ENCODE measurements around the gene CYP21A2.
"Not testable (repeated sequence)": the region's sequence is repeated elsewhere in the genome, so short reads cannot be mapped to it uniquely, and the experiment has no call there.

CYP21A2 gene

GRCh38 chr6:32053314-32053713 is 15.1 kb downstream of the CYP21A2 start:
- H3K4me1 ChIP-seq (ENCODE audit: control insufficient read depth in 2 of 2, insufficient read depth in 1 of 2, low read depth in 1 of 2, low read length in 2 of 2); H2BK120ac ChIP-seq (ENCODE audit: low read depth, low read length); H3K36me3 ChIP-seq (replicated peaks in 1 of 2; ENCODE audit: control insufficient read depth in 2 of 2, insufficient read depth in 2 of 2, low read length in 2 of 2); H2BK15ac ChIP-seq (ENCODE audit: low read length); H3K14ac ChIP-seq (ENCODE audit: low read length); H3K18ac ChIP-seq (ENCODE audit: low read length); H2BK5ac ChIP-seq (ENCODE audit: low read length); H3K4me2 ChIP-seq (ENCODE audit: insufficient read depth, low read length, poor library complexity, severe bottlenecking); H4K8ac ChIP-seq (ENCODE audit: low read depth, low read length); H3K9me3 ChIP-seq (replicated peaks in 1 of 2; ENCODE audit: control insufficient read depth in 2 of 2, insufficient read depth in 1 of 2, low read depth in 1 of 2, low read length in 2 of 2); H2BK12ac ChIP-seq (ENCODE audit: low read length); H3K4me3 ChIP-seq (ENCODE audit: low read length in 2 of 2); H3K9ac ChIP-seq (ENCODE audit: low read depth, low read length, poor library complexity); H3K4ac ChIP-seq (ENCODE audit: low read length); H4K91ac ChIP-seq (ENCODE audit: low read depth, low read length, poor library complexity); H3K23ac ChIP-seq (ENCODE audit: low read depth, low read length, poor library complexity); H2AFZ ChIP-seq (ENCODE audit: low read length); DNase-seq (ENCODE audit: low spot score); H3K79me1 ChIP-seq (ENCODE audit: low read depth, low read length); H3K27ac ChIP-seq (replicated peaks; ENCODE audit: low read length); H2AK5ac ChIP-seq (ENCODE audit: low read depth, low read length): not testable (repeated sequence)
- no CpG with 5 or more reads among the region's 13 CpGs for WGBS, 2 donors (ENCODE audit: extremely low coverage in 2 of 2, insufficient read length in 2 of 2, insufficient replicate concordance in 1 of 2)
- H3K27me3 ChIP-seq (ENCODE audit: control insufficient read depth in 3 of 3, insufficient read depth in 3 of 3, low read depth in 1 of 3, low read length in 3 of 3) = peaks cover 0 to 37% (median 0%) of the 10 kb centered on the region in 3 experiments

DNA sequence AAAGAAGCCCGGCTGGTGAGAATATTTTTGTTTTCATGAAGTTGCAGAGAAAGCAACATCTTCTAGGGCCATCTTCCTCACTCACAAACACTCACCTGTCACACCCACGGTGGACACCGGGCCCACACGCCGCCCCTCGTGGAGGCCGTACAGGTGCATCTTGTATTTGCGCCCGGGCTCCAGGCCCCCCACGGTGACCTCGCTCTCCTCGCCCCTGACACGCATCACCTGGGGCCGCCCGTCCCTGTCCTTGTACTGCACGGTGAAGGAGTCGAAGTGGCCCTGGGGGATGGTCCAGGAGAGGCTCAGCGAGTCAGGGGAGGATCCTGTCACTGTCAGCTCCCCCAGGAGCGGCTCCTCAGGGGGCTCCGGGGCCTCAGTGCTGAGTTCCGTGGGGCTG is 17.5 kb downstream of the CYP21A2 start:
- WGBS, 2 donors (ENCODE audit: extremely low coverage in 2 of 2, insufficient read length in 2 of 2, insufficient replicate concordance in 1 of 2) = no CpG with 5 or more reads among the region's 21 CpGs
- not testable (repeated sequence) for H2BK120ac ChIP-seq (ENCODE audit: low read depth, low read length); H2BK15ac ChIP-seq (ENCODE audit: low read length); H3K4ac ChIP-seq (ENCODE audit: low read length); H3K18ac ChIP-seq (ENCODE audit: low read length); H2BK5ac ChIP-seq (ENCODE audit: low read length); H3K14ac ChIP-seq (ENCODE audit: low read length); H3K9ac ChIP-seq (ENCODE audit: low read depth, low read length, poor library complexity); H3K23ac ChIP-seq (ENCODE audit: low read depth, low read length, poor library complexity); H3K79me1 ChIP-seq (ENCODE audit: low read depth, low read length); H2BK12ac ChIP-seq (ENCODE audit: low read length); H2AK5ac ChIP-seq (ENCODE audit: low read depth, low read length); H3K27ac ChIP-seq (replicated peaks; ENCODE audit: low read length); H3K4me3 ChIP-seq (ENCODE audit: low read length in 2 of 2); H3K9me3 ChIP-seq (replicated peaks in 1 of 2; ENCODE audit: control insufficient read depth in 2 of 2, insufficient read depth in 1 of 2, low read depth in 1 of 2, low read length in 2 of 2); H3K4me1 ChIP-seq (ENCODE audit: control insufficient read depth in 2 of 2, insufficient read depth in 1 of 2, low read depth in 1 of 2, low read length in 2 of 2); H2AFZ ChIP-seq (ENCODE audit: low read length); DNase-seq (ENCODE audit: low spot score); H3K36me3 ChIP-seq (replicated peaks in 1 of 2; ENCODE audit: control insufficient read depth in 2 of 2, insufficient read depth in 2 of 2, low read length in 2 of 2); H3K4me2 ChIP-seq (ENCODE audit: insufficient read depth, low read length, poor library complexity, severe bottlenecking); H4K91ac ChIP-seq (ENCODE audit: low read depth, low read length, poor library complexity); H4K8ac ChIP-seq (ENCODE audit: low read depth, low read length)
- H3K27me3 ChIP-seq (ENCODE audit: control insufficient read depth in 3 of 3, insufficient read depth in 3 of 3, low read depth in 1 of 3, low read length in 3 of 3) = peaks cover 0 to 36% (median 0%) of the 10 kb centered on the region in 3 experiments

DNA sequence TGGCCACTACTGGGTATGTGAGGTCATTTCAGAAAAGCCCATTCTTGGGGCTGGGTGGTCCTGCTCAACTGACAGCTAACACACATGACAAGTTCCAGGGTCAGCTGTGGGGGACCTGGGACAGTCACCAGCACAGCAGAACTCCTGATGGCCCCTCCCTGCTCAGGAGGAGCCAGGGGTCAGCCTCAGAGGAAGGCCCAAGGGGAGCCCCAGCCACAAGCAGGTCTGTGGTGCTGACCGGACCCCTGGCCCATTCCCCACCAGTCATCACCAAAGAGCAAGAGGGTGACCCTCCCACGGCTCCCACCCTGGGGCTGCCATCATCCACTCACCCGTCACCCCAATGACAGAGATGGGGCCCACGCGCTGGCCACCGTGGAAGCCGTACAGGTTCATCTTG is 18.0 kb downstream of the CYP21A2 start:
- Histone ChIP-seq H3K4me2 (ENCODE audit: insufficient read depth, low read length, poor library complexity, severe bottlenecking) (no peak overlapping the region), H3K27me3 (ENCODE audit: control insufficient read depth in 3 of 3, insufficient read depth in 3 of 3, low read depth in 1 of 3, low read length in 3 of 3) (peaks cover 0 to 31% (median 0%) of the 10 kb centered on the region in 3 experiments), H3K4ac (ENCODE audit: low read length) (no peak overlapping the region), H2BK12ac (ENCODE audit: low read length) (no peak overlapping the region), H2AK5ac (ENCODE audit: low read depth, low read length) (no peak overlapping the region), H3K4me3 (ENCODE audit: low read length in 2 of 2) (no peak overlapping the region), H3K36me3 (replicated peaks in 1 of 2; ENCODE audit: control insufficient read depth in 2 of 2, insufficient read depth in 2 of 2, low read length in 2 of 2) (no peaks in the 10 kb centered on the region), H2BK5ac (ENCODE audit: low read length) (no peak overlapping the region), H3K27ac (replicated peaks; ENCODE audit: low read length) (no peak overlapping the region), H3K18ac (ENCODE audit: low read length) (no peak overlapping the region), H3K4me1 (ENCODE audit: control insufficient read depth in 2 of 2, insufficient read depth in 1 of 2, low read depth in 1 of 2, low read length in 2 of 2) (no peaks in the 10 kb centered on the region), H3K9me3 (replicated peaks in 1 of 2; ENCODE audit: control insufficient read depth in 2 of 2, insufficient read depth in 1 of 2, low read depth in 1 of 2, low read length in 2 of 2) (no peaks in the 10 kb centered on the region), H3K23ac (ENCODE audit: low read depth, low read length, poor library complexity) (no peak overlapping the region), H4K8ac (ENCODE audit: low read depth, low read length) (no peak overlapping the region), H4K91ac (ENCODE audit: low read depth, low read length, poor library complexity) (no peak overlapping the region), H2AFZ (ENCODE audit: low read length) (no peak overlapping the region), H3K79me1 (ENCODE audit: low read depth, low read length) (no peaks in the 10 kb centered on the region), H3K9ac (ENCODE audit: low read depth, low read length, poor library complexity) (no peak overlapping the region), H2BK15ac (ENCODE audit: low read length) (no peak overlapping the region), H3K14ac (ENCODE audit: low read length) (no peak overlapping the region), H2BK120ac (ENCODE audit: low read depth, low read length) (no peak overlapping the region)
- no CpG with 5 or more reads among the region's 7 CpGs for WGBS, 2 donors (ENCODE audit: extremely low coverage in 2 of 2, insufficient read length in 2 of 2, insufficient replicate concordance in 1 of 2)
- no peak for DNase-seq (ENCODE audit: low spot score)

DNA sequence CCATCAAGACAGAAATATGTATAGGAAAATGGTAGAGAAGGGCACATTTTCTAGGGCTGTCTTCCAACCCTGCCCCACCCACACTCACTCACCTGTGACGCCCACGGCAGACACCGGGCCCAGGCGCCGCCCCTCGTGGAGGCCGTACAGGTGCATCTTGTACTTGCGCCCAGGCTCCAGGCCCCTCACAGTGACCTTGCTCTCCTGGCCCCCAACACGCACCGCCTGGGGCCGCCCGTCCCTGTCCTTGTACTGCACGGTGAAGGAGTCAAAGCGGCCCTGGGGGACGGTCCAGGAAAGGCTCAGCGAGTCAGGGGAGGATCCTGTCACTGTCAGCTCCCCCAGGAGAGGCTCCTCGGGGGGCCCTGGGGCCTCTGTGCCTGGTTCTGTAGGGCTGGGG is 19.8 kb downstream of the CYP21A2 start:
- Histone ChIP-seq H2BK120ac (ENCODE audit: low read depth, low read length) (no peak overlapping the region), H3K9ac (ENCODE audit: low read depth, low read length, poor library complexity) (no peak overlapping the region), H3K14ac (ENCODE audit: low read length) (no peak overlapping the region), H3K4ac (ENCODE audit: low read length) (no peak overlapping the region), H3K4me2 (ENCODE audit: insufficient read depth, low read length, poor library complexity, severe bottlenecking) (no peak overlapping the region), H3K9me3 (replicated peaks in 1 of 2; ENCODE audit: control insufficient read depth in 2 of 2, insufficient read depth in 1 of 2, low read depth in 1 of 2, low read length in 2 of 2) (no peaks in the 10 kb centered on the region), H3K79me1 (ENCODE audit: low read depth, low read length) (no peaks in the 10 kb centered on the region), H3K27ac (replicated peaks; ENCODE audit: low read length) (no peak overlapping the region), H3K4me1 (ENCODE audit: control insufficient read depth in 2 of 2, insufficient read depth in 1 of 2, low read depth in 1 of 2, low read length in 2 of 2) (no peaks in the 10 kb centered on the region), H2AK5ac (ENCODE audit: low read depth, low read length) (no peak overlapping the region), H2BK5ac (ENCODE audit: low read length) (no peak overlapping the region), H4K8ac (ENCODE audit: low read depth, low read length) (no peak overlapping the region), H2BK15ac (ENCODE audit: low read length) (no peak overlapping the region), H2AFZ (ENCODE audit: low read length) (no peak overlapping the region), H3K27me3 (ENCODE audit: control insufficient read depth in 3 of 3, insufficient read depth in 3 of 3, low read depth in 1 of 3, low read length in 3 of 3) (peaks cover 0 to 23% (median 0%) of the 10 kb centered on the region in 3 experiments), H3K36me3 (replicated peaks in 1 of 2; ENCODE audit: control insufficient read depth in 2 of 2, insufficient read depth in 2 of 2, low read length in 2 of 2) (no peaks in the 10 kb centered on the region), H2BK12ac (ENCODE audit: low read length) (no peak overlapping the region), H4K91ac (ENCODE audit: low read depth, low read length, poor library complexity) (no peak overlapping the region), H3K18ac (ENCODE audit: low read length) (no peak overlapping the region), H3K23ac (ENCODE audit: low read depth, low read length, poor library complexity) (no peak overlapping the region), H3K4me3 (ENCODE audit: low read length in 2 of 2) (no peak overlapping the region)
- DNase-seq (ENCODE audit: low spot score) = no peak
- WGBS, 2 donors (ENCODE audit: extremely low coverage in 2 of 2, insufficient read length in 2 of 2, insufficient replicate concordance in 1 of 2) = no CpG with 5 or more reads among the region's 17 CpGs

All from neuronal stem cell (in vitro differentiated cells).